GM21723 (cell line): ENCODE results near the gene MAP3K1.
A peak's percentile ranks its signal among the peaks of the same experiment; 100 is the strongest.
"Not testable (repeated sequence)": the region's sequence is repeated elsewhere in the genome, so short reads cannot be mapped to it uniquely, and the experiment has no call there.

ENCODE experiments used
- ATAC-seq: cut with Tn5 transposase; IDR thresholded peaks from one replicate; pipeline ENCODE4 v1.9.1; 2021; ENCODE audit warnings: mild to moderate bottlenecking, moderate library complexity; ENCODE audit not compliant: unreplicated experiment

Gene MAP3K1

GRCh38 chr5:56814963-56815657 lies at the start of gene MAP3K1:
Gene MAP3K1, plus strand, starts transcription at chr5:56815549. Its CDS starts 25 bp downstream, at chr5:56815574.
- peak; percentile 61 for ATAC-seq

DNA sequence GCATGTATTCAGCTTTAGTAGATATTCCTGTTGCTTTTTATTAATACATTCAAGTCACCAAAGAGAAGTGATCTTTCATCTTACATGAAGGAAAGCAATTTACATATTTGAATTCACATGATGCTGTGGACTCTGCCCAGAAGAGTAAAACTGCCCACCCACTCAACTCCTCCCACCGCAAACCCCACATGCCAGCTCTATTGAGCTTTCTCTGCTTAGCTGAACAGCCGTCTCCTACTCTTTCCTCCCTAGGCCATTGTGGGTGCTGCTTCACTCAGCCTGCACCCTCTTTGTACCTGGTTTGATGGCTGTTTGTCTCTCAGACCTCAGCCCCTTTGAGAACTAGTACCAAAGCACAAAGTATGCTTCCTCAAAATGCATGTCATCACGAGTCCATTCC lies 48.4 kb upstream of the MAP3K1 start:
- ATAC-seq: no peak

DNA sequence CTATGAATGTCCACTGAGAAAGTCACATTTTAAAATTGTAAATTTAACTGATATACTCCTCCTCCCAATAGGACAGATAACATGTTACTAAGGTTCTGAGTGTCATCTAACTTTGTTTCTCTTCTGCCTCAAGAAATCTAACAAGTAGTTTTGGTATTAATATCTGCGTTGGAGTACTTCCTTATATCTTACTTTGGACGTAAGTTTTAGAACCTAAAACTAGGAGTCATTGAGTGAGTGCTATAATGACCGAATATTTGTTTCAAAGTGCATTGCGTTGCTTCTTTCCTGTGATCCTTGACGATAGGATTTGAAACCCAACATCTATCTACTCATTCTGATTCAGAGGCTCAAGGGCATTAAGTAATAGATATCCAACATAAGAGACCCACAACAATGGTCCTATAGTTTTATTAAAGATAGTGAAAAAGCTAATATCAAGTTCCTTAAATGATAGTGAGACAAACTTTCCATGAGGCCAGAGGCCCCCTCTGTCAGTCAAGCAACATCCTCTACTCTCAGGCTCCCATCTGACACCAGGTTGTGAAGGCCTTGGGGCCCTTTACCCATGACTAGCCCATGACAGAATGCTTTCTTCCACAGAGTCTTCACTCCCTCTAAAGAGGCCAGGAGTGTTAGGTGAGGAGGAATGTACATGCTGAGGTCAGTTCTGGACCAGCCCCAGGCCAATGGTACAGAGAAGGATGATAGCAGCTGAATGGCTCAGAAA lies 45.3 kb upstream of the MAP3K1 start:
- ATAC-seq: no peak

GRCh38 chr5:56772767-56773166 lies 42.6 kb upstream of the MAP3K1 start:
- no peak for ATAC-seq

DNA sequence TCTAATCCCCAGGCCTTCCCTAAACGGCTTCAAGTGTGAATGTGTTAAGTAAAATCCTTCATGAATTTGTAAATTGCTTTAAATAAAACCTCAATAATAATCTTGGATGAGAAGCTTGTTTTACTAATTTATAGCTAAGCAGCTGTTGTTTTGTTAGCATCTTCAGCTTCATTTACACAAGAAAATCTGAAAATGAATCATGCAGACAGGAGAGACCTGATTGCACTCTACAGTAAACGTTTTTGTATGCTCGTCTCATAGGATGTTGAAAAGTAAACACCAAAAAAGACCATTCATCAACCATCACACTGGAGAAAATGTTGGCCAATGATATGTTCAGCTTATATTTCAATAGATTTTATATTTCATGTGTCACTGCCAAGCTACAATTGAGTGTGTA lies 40.4 kb upstream of the MAP3K1 start:
- ATAC-seq: no peak

DNA sequence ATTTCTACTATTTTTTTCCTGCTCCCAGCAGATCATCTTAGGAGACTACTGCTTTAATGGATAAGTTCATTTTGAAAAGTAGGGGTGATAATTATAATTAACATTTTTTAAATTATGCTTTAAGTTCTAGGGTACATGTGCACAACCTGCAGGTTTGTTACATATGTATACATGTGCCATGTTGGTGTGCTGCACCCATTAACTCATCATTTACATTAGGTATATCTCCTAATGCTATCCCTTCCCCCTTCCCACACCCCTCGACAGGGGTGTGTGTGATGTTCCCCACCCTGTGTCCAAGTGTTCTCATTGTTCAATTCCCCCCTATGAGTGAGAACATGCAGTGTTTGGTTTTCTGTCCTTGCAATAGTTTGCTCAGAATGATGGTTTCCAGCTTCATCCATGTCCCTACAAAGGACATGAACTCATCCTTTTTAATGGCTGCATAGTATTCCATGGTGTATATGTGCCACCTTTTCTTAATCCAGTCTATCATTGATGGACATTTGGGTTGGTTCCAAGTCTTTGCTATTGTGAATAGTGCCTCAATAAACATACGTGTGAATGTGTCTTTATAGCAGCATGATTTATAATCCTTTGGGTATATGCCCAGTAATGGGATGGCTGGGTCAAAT lies 39.0 kb upstream of the MAP3K1 start:
- not testable (repeated sequence) for ATAC-seq

- ATAC-seq: no peak
Measured at GRCh38 chr5:56783261-56783660, 32.1 kb upstream of the MAP3K1 start.

GRCh38 chr5:56786346-56786745 lies 29.0 kb upstream of the MAP3K1 start:
- no peak for ATAC-seq

- peak; percentile 93 for ATAC-seq
Measured at GRCh38 chr5:56791396-56791795, 24.0 kb upstream of the MAP3K1 start.

GRCh38 chr5:56798521-56798920 lies 16.8 kb upstream of the MAP3K1 start:
- no peak for ATAC-seq

DNA sequence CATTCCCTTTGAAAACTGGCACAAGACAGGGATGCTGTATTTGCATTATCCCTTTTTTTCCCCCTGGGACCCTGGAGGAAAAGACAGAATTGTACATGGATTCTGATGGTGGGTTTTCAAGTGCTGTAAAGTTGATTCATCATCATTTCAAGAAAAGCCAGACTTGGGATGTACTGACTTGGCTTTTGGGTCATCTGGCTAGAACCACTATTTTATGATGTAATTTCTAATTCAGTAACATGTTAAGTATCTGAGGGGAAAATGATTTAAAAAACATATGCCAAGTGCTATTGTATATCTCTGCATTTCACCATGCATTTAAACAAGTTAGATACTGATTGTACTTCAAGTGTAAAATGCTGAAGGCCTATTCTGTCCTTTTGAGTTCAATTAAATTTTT lies 15.2 kb upstream of the MAP3K1 start:
- no peak for ATAC-seq

GRCh38 chr5:56801256-56801655 lies 14.1 kb upstream of the MAP3K1 start:
- no peak for ATAC-seq

GRCh38 chr5:56802205-56802604 lies 13.1 kb upstream of the MAP3K1 start:
- ATAC-seq: no peak

GRCh38 chr5:56803025-56803424 lies 12.3 kb upstream of the MAP3K1 start:
- no peak for ATAC-seq

GRCh38 chr5:56803894-56804293 lies 11.5 kb upstream of the MAP3K1 start:
- no peak for ATAC-seq

DNA sequence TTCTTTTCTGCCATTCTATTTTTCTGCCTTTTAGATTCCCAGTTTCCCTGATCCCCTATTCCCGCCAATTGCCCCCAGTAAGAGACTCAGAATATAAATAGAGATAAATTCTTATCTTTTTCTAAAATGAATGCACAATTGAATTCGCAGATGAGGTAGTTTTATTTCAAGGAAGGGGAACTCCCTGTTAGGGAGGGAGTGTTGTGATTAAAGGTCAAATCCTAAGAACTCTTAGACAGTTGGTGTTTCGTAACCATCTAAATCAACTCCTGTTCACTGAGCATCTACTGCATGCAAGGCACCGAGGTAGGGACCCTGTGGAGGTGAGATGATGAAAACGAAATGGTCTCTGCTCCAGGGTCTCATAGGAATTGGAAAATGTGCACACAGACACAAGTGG lies 7.7 kb upstream of the MAP3K1 start:
- ATAC-seq: no peak

DNA sequence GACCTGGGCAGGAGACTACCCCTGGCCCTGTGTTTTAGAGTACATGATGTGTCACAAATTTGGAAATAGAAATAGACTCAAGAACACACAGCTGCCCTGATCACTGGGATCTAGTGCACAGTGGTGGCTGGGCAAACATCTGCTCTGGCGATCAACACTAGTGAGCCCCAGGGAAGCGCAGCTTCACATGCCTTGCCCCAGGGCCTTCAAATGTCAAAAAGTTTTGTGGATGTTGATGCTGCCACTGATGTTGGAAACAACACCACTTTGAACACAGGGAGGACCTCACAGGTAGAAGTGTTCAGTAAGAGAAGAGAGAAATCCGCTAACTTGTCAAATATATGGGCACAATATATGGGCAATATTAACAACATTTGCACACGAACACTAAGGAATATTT lies 7.1 kb upstream of the MAP3K1 start:
- no peak for ATAC-seq

DNA sequence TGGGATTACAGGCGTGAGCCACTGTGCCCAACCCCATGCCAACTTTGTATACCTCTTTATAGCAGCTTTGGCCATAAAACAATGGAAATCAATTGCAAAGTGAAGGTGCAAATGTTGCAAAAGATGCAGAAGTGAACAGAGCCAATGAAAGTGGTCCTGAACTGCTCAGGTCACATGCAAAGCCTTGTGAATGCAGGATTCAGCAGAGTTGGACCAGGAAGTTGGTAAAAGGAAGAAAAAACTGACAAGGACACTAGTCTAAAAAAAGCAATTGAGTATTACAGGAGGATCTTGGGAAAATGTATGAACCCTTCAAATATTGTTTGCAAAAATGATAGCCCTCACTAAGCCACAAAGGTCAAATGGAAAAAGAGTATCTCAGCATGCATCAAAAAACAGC lies 4.5 kb upstream of the MAP3K1 start:
- ATAC-seq: no peak

DNA sequence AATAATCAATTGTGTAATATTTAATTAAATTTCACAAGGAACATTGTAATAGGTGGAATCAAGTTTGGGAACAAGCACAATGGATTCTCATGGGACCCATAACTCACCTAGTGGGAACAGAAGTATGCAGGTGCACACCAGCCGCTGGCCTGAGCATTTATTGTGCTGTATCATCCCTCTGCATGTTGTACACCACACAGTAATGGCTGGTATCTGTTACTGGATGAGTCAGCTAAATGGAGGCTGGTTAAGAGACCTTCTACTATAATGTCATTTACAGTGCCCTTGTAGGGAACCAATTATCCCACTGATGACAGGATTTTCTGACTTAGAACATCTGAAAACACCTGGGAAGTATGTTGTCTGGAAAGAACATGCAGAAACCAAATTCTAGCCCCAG lies 3.2 kb upstream of the MAP3K1 start:
- no peak for ATAC-seq

DNA sequence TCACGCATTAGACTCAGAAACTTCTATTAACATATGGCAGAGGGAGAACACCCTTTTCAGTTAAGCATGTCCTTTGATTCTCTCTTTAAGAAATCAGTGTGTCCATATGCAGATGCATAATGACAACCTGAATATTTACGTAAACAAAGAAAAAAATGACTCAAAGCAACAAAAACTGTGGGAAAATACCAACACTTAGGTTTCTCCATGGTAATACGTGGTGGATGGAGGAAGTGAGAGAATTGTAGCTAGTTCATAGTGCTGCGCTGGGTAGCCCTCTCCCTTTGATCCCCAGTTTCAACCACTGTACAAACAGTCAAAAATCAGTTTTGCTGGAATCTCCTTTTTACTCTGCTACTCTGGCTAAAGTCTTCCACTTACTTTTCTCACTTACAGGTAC lies 2.0 kb upstream of the MAP3K1 start:
- ATAC-seq: no peak

DNA sequence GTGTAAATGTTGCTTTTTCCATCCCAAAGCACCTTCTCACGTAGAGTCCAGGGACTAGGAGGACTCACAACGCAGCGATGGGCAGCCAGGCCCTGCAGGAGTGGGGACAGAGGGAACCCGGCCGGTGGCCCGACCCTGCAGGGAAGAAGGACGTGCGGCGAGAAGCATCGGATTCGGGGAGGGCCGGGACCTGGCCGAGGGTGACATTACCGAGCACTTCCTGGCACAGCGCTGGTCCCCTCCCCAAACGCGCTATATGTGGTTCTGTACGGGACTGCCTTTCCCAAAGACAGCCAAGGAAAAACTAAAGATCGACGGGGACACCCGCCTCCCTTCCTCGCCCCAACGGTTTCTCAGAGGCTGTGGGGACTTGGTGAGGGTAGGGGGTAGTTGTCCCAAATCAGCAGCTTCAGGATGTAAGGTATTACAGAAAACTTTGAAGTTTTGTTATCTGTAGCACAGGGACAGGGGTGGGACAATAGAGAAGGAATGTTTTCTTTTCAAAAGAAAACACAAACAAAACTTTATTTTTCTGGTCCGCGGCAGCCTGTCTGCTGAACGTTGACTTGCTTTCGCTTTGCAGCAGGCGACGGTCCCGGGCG lies 887 bp upstream of the MAP3K1 start:
- ATAC-seq: no peak
